Activated naive CD4-positive, alpha-beta T cell treated with anti-CD3 and anti-CD28 coated beads, Interleukin-2, amount 50 U/mL, for 72 hours (primary cell): ENCODE measurements around the gene GLIPR1L2. TPM values are rescaled to one million over a fixed set of nuclear protein-coding genes. Genes with fewer than 3 reads are reported as not detected.

Experiments used
- ATAC-seq, 2 donors: fragments of 150-1000 bp; cut with Tn5 transposase; 2 replicates each; pipeline ENCODE4 v1.10.0; 2021; ENCODE audit warnings: mild to moderate bottlenecking in 2 of 2, moderate library complexity in 2 of 2
- DNase-seq, 2 donors: peaks; one replicate each; pipeline ENCODE4 v3.0.0; 2021 to 2022; ENCODE audit warnings: low spot score in 2 of 2
- H3K27ac Mint-ChIP-seq, 2 donors: one replicate each; pipeline ENCODE4 v1.8.0; 2022; ENCODE audit warnings: mild to moderate bottlenecking in 2 of 2, mixed read lengths in 2 of 2
- H3K36me3 Mint-ChIP-seq, 2 donors: one replicate each; pipeline ENCODE4 v1.8.0; 2022; ENCODE audit warnings: mixed read lengths in 2 of 2
- H3K9me3 Mint-ChIP-seq, 2 donors: one replicate each; pipeline ENCODE4 v1.8.0; 2022; ENCODE audit warnings: mixed read lengths in 2 of 2
- total RNA-seq, 2 donors: library from RNA; stranded (reverse); gene quantifications; one replicate each; pipeline ENCODE4 v1.2.3, GENCODE V29; 2022

Gene GLIPR1L2
- total RNA-seq, 2 donors from 2014 or later = 0.66 to 0.68 TPM

- Mint-ChIP-seq H3K9me3 (no peaks in the 10 kb centered on the region), H3K27ac (peak overlapping the region; percentile 91 to 97), H3K36me3 (peaks cover 0 to 7% of the 10 kb centered on the region in 2 donors)
- DNase-seq = no peak
- no peak for ATAC-seq
Observed at GRCh38 chr12:75481774-75482173, 90.9 kb downstream of the GLIPR1L2 start.

Other genes with a start within 250 kb of the GLIPR1L2 start
- gene KCNC2, start 181.2 kb upstream of the GLIPR1L2 start, total RNA-seq = not detected
- 10 to 100 TPM in 1 of 2 donors, 1 to 10 TPM in 1; 4.6 to 10.2 TPM for gene CAPS2, start 60.8 kb upstream of the GLIPR1L2 start, total RNA-seq
- not detected for gene GLIPR1L1, start 56.4 kb upstream of the GLIPR1L2 start, total RNA-seq
- 10 to 100 TPM in 1 of 2 donors, 1 to 10 TPM in 1; 3.5 to 10.3 TPM for gene GLIPR1, start 89.7 kb downstream of the GLIPR1L2 start, total RNA-seq
- gene KRR1, start 120.5 kb downstream of the GLIPR1L2 start, total RNA-seq = 100 to 1,000 TPM; 100 to 149 TPM